ENCODE results near the gene DRGX. TPM values are rescaled to one million over a fixed set of nuclear protein-coding genes. Genes with fewer than 3 reads are reported as not detected.

Gene DRGX
- total RNA-seq, 1 donor, result not detected

DNA sequence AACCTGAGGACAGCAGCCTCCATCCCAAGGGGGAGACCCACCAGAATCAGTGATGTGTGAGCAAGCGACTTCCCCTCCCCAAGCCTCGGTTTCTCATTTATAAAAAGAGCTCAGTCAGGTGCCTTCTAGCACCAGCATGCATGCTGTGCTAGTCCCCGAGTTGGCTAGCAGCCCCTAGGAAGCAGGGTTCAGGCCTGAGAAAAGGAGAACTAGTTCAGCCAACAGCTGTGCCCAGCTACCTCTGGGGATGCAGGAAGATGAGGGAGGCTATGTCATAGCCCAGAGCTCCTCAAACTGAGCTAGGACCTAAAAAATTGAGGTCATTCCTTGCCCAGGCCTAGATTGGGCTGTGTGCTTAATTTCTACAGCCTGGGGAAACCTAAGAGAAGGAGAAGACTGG lies 13.7 kb downstream of the DRGX start:
- DNase-seq (ENCODE audit: insufficient read length, low spot score, missing footprints), result no peak

DNA sequence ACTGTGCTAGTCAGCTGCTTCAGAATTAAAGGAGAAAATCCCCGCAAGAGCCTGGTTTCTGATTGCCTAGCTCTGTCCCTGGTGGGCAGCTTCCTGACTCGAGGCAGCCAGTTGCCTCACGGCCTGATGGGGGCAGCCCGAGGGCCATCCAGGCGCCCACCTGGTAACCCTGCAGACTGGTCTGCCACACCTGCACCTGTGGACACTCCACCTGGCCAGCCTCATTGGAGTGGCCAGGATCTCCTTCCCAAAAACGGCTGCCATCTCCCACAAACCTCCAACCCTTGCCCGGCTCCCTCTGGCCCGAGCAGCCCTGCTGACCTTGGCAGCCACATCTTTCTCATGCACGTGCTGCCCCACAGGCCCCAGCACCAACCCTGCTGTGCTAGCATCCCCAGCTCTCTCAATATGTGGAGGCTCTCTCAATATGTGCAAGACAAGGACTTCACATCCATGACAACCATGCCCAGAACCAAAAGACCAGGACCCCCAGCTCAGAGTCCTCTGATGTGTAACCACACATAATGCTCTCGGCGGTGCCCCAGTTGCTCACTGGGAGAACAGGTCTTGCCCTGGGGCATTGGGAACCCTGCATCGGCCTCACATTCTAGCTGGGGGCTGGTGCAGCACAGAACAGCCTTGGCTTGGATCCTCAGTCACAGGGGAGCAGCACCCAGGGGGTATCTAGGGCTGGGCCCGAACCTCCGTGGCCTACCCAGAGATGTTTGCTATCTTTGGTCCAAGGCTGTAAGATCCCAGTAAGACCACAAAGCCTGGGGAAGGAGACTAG lies 14.6 kb downstream of the DRGX start:
- Histone ChIP-seq H3K27me3 (ENCODE audit: insufficient read depth, low read length) (peaks cover 30% of the 10 kb centered on the region), H3K79me2 (ENCODE audit: insufficient read depth, low read length) (no peaks in the 10 kb centered on the region), H3K4me2 (ENCODE audit: insufficient read depth, low read length) (no peak overlapping the region), H4K20me1 (ENCODE audit: insufficient read depth, low read length) (no peaks in the 10 kb centered on the region), H3K4me3 (ENCODE audit: insufficient read depth, low read length) (no peak overlapping the region), H3K27ac (ENCODE audit: low read depth, low read length) (no peak overlapping the region), H3K36me3 (ENCODE audit: insufficient read depth, low read length) (no peaks in the 10 kb centered on the region), H3K9me3 (ENCODE audit: low read depth, low read length) (no peaks in the 10 kb centered on the region), H2AFZ (ENCODE audit: low read length) (no peak overlapping the region), H3K4me1 (ENCODE audit: insufficient read depth, low read length) (no peaks in the 10 kb centered on the region)
- TF ChIP-seq, protein P1, sequence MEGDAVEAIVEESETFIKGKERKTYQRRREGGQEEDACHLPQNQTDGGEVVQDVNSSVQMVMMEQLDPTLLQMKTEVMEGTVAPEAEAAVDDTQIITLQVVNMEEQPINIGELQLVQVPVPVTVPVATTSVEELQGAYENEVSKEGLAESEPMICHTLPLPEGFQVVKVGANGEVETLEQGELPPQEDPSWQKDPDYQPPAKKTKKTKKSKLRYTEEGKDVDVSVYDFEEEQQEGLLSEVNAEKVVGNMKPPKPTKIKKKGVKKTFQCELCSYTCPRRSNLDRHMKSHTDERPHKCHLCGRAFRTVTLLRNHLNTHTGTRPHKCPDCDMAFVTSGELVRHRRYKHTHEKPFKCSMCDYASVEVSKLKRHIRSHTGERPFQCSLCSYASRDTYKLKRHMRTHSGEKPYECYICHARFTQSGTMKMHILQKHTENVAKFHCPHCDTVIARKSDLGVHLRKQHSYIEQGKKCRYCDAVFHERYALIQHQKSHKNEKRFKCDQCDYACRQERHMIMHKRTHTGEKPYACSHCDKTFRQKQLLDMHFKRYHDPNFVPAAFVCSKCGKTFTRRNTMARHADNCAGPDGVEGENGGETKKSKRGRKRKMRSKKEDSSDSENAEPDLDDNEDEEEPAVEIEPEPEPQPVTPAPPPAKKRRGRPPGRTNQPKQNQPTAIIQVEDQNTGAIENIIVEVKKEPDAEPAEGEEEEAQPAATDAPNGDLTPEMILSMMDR (IDR thresholded peaks at IDR 0.05; ENCODE audit: extremely low read depth, low read depth, low read length), result no peak
- no peak for DNase-seq (ENCODE audit: insufficient read length, low spot score, missing footprints)

More for the DNA sequence above, 13.7 kb downstream of the DRGX start:
- no peaks in the 10 kb centered on the region for H4K20me1 ChIP-seq (ENCODE audit: insufficient read depth, low read length)
- H2AFZ ChIP-seq (ENCODE audit: low read length), result no peak overlapping the region
- no peak overlapping the region for H3K4me2 ChIP-seq (ENCODE audit: insufficient read depth, low read length)
- no peak overlapping the region for H3K4me3 ChIP-seq (ENCODE audit: insufficient read depth, low read length)
- TF ChIP-seq, protein P1 (IDR thresholded peaks at IDR 0.05; ENCODE audit: extremely low read depth, low read depth, low read length), result no peak
- H3K79me2 ChIP-seq (ENCODE audit: insufficient read depth, low read length), result no peaks in the 10 kb centered on the region
- peaks cover 5% of the 10 kb centered on the region for H3K4me1 ChIP-seq (ENCODE audit: insufficient read depth, low read length)
- no peak overlapping the region for H3K27ac ChIP-seq (ENCODE audit: low read depth, low read length)
- H3K36me3 ChIP-seq (ENCODE audit: insufficient read depth, low read length), result no peaks in the 10 kb centered on the region
- no peaks in the 10 kb centered on the region for H3K9me3 ChIP-seq (ENCODE audit: low read depth, low read length)
- peaks cover 26% of the 10 kb centered on the region for H3K27me3 ChIP-seq (ENCODE audit: insufficient read depth, low read length)

DNA sequence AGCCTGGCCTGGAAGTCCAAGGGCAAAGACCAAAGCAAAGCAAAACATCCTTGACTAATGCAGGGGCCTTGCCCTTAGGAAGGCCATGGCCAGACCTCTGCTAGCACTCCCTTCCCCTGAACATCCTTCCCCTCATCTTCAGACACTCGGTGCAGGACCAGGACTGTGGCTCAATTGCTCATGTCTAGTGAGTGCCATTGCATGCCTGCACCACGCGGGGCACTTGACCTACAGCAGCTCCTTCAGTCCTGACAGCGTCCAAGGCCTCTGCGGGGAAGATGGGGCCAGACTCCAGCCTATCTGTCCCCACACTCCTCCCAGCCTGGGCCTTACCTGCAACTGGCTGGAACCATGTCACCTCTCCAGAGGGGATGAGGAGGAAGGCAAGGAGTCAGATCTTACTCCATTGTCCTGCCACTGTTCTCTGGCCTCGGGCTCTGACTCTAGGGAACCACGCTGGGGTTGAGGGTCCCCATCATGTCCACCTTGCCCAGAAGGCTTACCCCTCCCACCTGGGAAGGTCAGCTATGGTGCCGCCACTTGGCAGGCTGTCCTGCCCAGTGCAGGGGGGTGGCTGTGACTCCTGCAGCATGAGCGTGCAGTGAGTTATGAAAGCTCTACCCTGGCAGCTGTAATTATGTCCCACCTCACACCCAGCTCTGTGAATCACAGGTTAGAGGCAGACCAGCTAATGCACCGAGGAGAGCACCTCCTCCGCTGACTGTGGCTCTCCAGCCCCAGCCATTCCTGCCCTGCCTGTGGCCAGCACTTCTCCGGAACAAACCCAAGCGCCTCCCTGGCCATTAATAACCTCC lies 16.1 kb downstream of the DRGX start:
- no peaks in the 10 kb centered on the region for H3K36me3 ChIP-seq (ENCODE audit: insufficient read depth, low read length)
- TF ChIP-seq, protein P1 (IDR thresholded peaks at IDR 0.05; ENCODE audit: extremely low read depth, low read depth, low read length), result peak; percentile 30
- H3K79me2 ChIP-seq (ENCODE audit: insufficient read depth, low read length), result no peaks in the 10 kb centered on the region
- H3K4me2 ChIP-seq (ENCODE audit: insufficient read depth, low read length), result no peak overlapping the region
- no peak overlapping the region for H3K27ac ChIP-seq (ENCODE audit: low read depth, low read length)
- peaks cover 34% of the 10 kb centered on the region for H3K27me3 ChIP-seq (ENCODE audit: insufficient read depth, low read length)
- no peaks in the 10 kb centered on the region for H3K4me1 ChIP-seq (ENCODE audit: insufficient read depth, low read length)
- H2AFZ ChIP-seq (ENCODE audit: low read length), result no peak overlapping the region
- no peaks in the 10 kb centered on the region for H4K20me1 ChIP-seq (ENCODE audit: insufficient read depth, low read length)
- no peak overlapping the region for H3K4me3 ChIP-seq (ENCODE audit: insufficient read depth, low read length)
- DNase-seq (ENCODE audit: insufficient read length, low spot score, missing footprints), result no peak
- no peaks in the 10 kb centered on the region for H3K9me3 ChIP-seq (ENCODE audit: low read depth, low read length)

DNA sequence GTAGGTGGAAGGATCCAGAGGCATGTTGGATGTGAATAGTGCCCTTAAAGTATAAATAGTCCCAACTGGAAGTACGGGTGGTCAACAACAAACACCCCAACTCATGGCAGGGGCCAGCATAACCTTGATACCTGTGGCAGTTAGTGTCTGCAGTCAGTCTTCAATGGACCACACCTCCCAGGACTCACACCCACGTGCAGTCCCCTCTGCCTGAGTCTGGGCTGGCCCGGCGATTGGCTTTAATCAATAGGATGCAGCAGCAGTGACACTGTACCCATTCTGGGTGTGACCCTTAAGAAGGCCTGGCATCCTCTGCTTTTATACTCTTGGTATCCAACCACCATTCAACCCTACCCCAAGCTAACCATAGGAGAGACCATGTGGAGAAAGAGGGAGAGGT lies 18.6 kb downstream of the DRGX start:
- Histone ChIP-seq H3K9me3 (ENCODE audit: low read depth, low read length) (no peaks in the 10 kb centered on the region), H3K27me3 (ENCODE audit: insufficient read depth, low read length) (peaks cover 36% of the 10 kb centered on the region), H3K4me2 (ENCODE audit: insufficient read depth, low read length) (no peak overlapping the region), H3K36me3 (ENCODE audit: insufficient read depth, low read length) (no peaks in the 10 kb centered on the region), H3K4me1 (ENCODE audit: insufficient read depth, low read length) (no peaks in the 10 kb centered on the region), H2AFZ (ENCODE audit: low read length) (no peak overlapping the region), H3K79me2 (ENCODE audit: insufficient read depth, low read length) (no peaks in the 10 kb centered on the region), H4K20me1 (ENCODE audit: insufficient read depth, low read length) (no peaks in the 10 kb centered on the region), H3K4me3 (ENCODE audit: insufficient read depth, low read length) (no peak overlapping the region), H3K27ac (ENCODE audit: low read depth, low read length) (no peak overlapping the region)
- TF ChIP-seq, protein P1 (IDR thresholded peaks at IDR 0.05; ENCODE audit: extremely low read depth, low read depth, low read length), result no peak
- DNase-seq (ENCODE audit: insufficient read length, low spot score, missing footprints), result no peak
